Stimulated activated CD4-positive, alpha-beta T cell treated with anti-CD3 and anti-CD28 coated beads, Interleukin-4, amount 100 ng/mL, for 24 hours (primary cell): Measurements from ENCODE around the gene SMCHD1.
A peak's percentile ranks its signal among the peaks of the same experiment; 100 is the strongest.
"Not testable (repeated sequence)": the region's sequence is repeated elsewhere in the genome, so short reads cannot be mapped to it uniquely, and the experiment has no call there.

Experiments
- DNase-seq: peaks from one replicate; pipeline ENCODE4 v3.0.0-alpha.2; 2020

Gene SMCHD1

GRCh38 chr18:2823966-2824365 is 168.4 kb downstream of the SMCHD1 start:
- no peak for DNase-seq

- DNase-seq = no peak
These were observed 169.3 kb downstream of the SMCHD1 start for GRCh38 chr18:2824865-2825264.

DNA sequence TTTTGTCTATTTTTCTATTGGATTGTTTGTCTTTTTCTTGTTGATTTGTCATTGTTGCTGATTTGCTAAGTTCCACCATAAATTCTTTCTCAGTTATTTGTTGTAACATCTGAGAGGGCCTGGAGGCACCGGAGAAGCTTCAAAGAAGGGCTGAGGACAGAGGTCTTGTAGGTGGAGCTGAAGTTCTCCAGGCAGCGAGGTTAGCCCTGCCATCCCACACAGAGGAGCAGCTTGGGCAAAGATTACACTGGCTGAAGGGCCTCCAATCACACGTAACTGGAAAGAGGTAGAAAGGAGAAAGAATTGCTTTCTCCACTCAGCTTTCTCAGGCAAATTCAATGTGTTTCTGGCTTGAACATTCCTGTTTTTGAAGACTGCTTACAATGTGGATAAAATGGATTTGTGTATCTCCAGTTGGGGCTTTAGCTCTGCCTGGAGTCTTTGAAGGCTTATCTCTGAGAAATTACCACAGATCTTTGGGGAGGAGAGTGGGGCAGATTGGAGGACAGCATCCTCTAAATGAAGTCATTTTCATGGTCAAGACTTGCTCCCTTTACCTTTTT is 170.2 kb downstream of the SMCHD1 start:
- no peak for DNase-seq

GRCh38 chr18:2826581-2826980 is 171.1 kb downstream of the SMCHD1 start:
- no peak for DNase-seq

DNA sequence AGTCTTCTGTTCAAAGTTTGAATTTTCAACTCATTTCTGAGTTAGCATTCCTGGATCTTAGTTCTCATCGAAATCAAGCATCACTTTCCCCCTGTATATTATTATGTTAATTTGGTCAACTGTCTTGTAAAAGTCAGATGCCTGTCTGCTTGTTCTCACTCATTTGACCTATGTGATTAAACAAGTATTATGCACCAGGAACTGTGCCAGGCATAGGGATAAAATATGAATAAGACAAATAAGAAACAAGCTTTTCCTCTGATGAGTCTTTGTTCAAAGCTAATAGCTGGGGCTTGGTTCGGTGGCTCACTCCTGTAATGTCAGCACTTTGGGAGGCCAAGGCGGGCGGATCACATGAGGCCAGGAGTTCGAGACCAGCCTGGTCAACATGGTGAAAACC is 171.5 kb downstream of the SMCHD1 start:
- DNase-seq = no peak

GRCh38 chr18:2836118-2836517 is 180.6 kb downstream of the SMCHD1 start:
- not testable (repeated sequence) for DNase-seq

DNA sequence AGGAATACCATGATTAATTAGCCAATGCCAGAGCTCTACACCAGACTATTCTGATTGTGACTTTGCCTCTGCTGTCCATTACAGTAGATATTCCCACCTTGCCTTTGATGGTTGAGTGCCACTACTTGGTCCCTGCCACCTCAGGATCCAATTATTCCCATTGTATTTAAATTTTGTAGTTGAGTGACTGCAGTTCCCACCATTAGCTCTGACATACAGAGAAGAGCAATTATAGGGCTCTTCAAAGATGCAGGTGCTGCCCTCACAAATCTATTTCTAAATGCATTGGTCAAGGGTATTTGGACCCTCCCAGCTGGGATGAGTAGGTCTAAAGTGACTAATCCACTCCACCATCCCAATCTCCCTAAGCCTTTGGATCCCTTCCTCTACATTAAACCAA is 181.8 kb downstream of the SMCHD1 start:
- not testable (repeated sequence) for DNase-seq

DNA sequence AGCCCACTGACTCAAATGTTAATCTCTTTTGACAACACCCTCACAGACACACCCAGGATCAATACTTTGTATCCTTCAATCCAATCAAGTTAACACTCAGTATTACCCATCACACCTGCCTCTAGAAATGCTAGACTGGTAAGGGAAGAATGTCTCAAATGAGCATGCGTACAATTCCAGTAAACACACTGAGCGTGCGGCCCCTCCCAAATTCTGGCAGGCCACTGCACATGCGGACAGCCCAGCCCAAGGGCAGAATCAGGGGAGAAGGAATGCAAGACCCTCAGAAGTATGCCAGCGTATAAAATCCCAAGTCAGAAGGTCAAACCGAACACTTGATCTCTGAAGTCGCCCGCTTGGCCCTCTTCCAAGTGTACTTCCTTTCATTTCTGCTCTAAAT is 183.7 kb downstream of the SMCHD1 start:
- no peak for DNase-seq

DNA sequence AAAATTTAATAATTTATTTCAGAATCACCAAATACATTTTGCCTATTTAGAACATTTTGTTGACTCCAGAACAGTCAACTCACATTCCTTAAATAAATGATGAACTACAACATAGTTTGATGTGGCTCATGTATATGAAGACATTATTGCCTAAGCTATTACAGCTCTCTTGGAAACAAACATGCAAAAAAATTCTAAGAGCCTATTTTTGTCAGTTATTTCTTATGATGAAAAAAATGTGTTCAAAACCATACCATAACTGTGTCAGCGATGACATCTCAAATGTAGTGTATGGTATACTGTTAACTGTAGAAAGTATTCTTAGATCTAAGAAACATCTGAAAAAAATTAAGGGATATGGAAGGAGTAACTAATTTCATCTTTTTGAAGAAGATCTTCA is 185.0 kb downstream of the SMCHD1 start:
- no peak for DNase-seq

DNA sequence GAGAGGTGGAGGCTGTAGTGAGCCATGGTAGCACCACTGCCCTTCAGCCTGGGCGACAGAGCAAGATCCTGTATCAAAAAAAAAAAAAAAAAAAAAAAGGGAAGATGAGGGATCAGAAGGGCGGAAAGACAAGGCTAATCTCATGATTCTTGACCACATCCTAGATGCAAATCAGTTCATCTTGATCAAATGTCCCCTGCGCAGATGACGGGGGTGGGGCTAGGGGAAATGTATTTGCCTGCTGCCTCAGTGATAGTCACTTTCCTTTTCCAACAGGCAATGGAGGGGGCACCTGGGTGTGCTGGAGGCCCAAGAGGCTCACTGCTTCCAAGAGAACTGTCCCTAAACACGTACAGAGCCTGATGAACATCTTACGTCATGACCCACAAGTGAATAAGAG is 187.6 kb downstream of the SMCHD1 start:
- no peak for DNase-seq

- DNase-seq = no peak
These were observed 189.6 kb downstream of the SMCHD1 start for GRCh38 chr18:2845172-2845571.

GRCh38 chr18:2846636-2847316 is 191.2 kb downstream of the SMCHD1 start, which contains the start of gene EMILIN2:
TSS of gene EMILIN2 (plus strand) at chr18:2847006. CDS start at chr18:2847189, 183 bp downstream.
- peak; percentile 46 for DNase-seq

DNA sequence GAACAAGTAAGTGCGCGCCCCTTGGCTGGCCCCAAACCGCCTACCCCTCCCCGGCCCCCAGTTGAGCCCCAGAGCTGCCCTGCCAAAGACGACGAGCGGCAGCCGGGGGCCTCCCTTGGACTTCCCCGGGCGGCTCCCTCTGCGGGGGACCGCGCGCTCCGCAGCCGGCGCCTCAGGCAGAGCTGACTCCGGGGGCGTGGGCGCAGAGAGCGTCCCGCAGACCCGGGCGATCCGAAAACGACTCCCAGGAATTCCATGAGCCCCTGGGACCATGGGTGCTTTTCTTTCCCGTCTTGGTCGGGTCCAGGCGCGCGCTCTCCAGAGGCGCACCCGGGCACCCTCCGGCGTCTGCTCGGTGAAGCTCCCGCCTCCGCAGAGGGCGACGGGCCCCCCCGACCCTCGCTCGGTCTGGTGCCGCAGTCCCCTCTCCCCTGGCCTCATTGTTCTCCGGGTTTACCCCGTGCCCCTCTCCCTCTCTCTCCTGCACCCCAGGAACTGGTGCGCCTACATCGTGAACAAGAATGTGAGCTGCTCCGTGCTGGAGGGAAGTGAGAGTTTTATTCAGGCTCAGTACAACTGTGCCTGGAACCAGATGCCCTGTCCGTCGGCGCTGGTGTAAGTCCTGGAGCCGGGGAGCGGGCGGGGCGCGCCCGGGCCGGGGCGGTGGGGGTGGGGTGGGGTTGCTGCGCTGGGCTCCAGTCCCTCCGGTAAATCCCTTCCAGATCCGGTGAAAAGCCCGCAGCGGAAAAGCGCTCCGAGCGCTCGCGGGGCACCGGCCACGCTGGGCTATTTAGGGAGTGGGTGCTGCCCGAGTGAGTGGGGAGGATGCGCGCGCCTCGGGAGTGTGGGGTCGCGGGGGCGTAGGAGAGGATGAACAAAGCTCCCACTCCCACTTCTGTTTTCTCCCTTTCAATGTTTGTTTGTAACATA is 192.1 kb downstream of the SMCHD1 start:
- peak; percentile 14 for DNase-seq

GRCh38 chr18:2848247-2849246 is 193.0 kb downstream of the SMCHD1 start:
- DNase-seq = no peak

GRCh38 chr18:2850816-2851215 is 195.3 kb downstream of the SMCHD1 start:
- no peak for DNase-seq

- no peak for DNase-seq
These were observed 196.2 kb downstream of the SMCHD1 start for GRCh38 chr18:2851771-2852170.

DNA sequence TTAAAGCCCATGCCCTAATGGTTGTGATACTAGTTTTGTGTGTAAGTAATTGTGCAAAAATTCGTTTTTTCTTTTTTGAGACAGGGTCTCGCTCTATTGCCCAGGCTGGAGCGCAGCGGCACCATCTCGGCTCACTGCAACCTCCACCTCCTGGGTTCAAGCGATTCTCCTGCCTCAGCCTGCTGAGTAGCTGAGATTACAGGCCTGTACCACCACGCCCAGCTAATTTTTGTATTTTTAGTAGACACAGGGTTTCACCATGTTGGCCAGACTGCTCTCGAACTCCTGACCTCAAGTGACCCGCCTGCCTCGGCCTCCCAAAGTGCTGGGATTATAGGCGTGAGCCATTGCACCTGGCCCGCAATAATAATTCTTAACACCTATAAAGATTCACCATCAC is 196.9 kb downstream of the SMCHD1 start:
- not testable (repeated sequence) for DNase-seq

DNA sequence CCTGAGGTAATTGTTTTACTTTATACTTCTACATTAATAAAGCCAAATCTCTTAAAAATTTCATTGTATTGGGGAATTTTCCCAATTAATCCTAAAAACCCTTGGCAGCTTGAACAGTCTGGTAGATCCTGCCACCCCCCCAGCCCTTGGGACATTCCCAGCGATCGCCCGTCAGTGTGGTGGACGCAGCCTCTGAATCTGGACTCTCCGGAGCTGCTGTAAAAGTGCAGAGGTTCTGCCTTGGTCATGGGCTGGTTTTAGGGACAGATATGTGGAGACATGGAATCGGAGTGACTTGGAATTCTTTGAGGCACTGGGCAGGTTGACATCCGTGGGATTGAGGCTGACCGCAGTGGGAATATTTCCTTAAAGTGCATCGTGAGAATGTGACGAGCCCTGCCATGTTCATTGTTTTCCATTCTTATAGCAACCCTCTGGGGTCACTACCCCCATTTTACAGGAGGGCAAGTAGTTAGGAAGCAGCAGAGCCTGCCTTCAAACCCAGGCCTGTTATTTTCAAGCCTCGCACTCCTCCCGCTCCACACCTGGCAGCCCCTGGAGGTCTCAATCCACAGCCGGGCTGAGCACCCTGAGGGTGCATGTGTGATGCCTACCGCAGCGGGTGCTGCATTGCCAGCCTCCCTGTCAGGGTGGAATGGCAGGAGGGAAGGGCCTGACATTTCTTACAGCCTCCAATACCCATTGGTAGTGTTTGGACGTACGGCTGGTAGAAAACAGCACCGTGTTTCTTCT is 197.8 kb downstream of the SMCHD1 start:
- DNase-seq = no peak

DNA sequence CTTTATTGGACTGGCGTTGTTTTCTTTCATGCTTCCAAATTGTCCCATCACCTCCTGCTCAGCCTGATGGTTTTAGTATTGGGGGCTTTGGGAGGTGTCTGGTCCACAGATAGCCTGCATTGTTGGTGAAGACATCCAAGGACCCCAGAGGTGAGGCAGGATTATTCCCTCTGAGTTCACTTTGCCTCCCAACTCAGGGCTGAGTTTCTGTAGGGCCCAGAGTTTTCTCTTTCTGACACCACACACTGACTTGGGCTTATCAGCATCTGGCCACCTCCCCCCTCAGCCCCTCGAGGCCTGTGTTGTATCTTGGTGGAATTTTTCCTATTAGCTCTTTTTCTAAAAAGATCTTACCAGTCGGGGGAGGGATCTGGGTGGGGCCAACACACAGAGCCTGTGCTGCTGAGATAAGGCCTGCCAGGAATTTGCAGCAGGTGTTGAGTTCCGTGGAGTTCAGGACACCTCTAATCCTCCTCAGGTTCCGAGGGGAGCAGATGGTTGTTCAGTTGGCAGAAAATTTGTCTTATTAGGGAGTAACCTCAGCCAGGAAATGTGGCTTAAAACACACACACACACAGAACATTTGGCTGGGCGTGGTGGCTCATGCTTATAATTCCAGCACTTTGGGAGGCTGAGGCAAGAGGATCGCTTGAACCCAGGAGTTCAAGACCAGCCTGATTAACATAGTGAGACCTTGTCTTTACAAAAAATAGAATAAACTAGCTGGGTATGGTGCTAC is 198.6 kb downstream of the SMCHD1 start:
- no peak for DNase-seq
